GM18858 (cell line): Measurements from ENCODE around the gene IFI27.
"Not testable (repeated sequence)": the region's sequence is repeated elsewhere in the genome, so short reads cannot be mapped to it uniquely, and the experiment has no call there.

ENCODE experiments used
- ATAC-seq: cut with Tn5 transposase; IDR thresholded peaks from one replicate; pipeline ENCODE4 v1.9.1; 2021; ENCODE audit not compliant: unreplicated experiment

IFI27 gene

DNA sequence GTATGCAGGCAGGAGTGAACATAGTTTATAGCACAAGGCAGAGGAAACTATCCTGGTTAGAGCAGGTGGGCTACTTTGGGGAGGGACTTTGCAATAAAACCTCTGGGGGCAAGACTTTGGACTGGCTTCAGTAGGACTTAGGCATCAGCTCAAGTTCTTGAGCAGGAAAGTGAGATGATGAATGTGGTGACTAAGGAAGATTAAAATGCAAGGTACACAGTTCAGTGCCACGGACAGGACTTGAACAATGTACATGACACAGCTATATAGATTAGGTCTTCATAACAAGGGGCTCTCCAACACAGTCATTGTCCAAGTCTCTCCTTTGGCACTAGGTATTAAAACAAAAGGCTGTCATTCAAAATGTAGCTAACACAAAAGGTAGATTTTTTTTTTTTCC lies 42.1 kb downstream of the IFI27 start:
- ATAC-seq: no peak

- no peak for ATAC-seq
Observed at GRCh38 chr14:94153750-94154342, 43.3 kb downstream of the IFI27 start.

DNA sequence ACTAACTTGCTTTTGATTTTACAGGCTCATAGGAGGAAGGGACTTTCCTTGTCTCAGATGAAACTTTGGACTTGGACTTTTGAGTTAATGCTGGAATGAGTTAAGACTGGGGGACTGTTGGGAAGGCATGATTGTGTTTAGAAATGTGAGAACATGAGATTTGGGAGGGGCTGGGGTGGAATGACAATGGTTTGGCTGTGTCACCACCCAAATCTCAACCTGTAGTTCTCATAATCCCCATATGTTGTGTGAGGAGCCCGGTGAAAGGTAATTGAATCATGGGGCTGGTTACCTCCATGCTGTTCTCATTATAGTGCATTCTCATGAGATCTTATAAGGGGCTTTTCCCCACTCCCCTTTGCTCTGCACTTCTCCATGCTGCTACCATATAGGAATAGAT lies 45.6 kb downstream of the IFI27 start:
- ATAC-seq: not testable (repeated sequence)

DNA sequence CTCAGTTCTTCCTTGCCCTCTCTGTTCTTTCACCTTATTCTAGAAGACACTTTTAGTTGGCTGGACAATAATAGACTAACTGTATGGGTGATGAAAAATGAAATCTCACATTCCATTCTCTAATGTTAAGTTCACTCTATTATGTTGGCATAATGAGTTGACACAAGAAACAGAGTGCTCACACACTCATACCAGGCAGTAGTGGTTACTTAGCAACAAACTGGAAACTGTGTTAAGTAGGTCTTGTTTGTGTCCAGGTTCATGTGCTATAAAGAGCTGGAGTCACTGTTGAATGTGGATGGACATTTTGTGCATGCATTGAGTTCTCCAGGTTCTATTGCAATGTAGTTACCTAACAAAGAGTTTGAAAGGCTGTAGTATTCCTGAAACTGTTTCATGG lies 46.7 kb downstream of the IFI27 start:
- ATAC-seq: no peak

GRCh38 chr14:94158239-94158883 lies 47.8 kb downstream of the IFI27 start:
- ATAC-seq: no peak

DNA sequence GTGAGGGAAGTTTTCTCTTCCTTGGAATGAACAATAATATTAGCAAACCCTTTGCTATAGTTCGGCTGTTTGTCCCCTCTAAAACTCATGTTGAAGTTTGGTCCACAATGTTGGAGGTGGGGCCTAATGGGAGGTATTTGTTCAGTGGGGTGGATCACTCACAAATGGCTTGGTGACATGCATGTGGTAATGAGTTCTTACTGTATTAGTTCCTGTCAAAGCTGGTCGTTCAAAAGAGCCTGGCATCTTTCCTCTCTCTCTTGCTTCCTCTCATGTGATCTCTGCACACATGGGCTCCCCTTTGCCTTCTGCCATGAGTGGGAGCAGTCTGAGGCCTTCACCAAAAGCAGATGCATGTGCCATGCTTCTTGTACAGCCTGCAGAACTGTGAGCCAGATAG lies 50.5 kb downstream of the IFI27 start:
- ATAC-seq: no peak

GRCh38 chr14:94161981-94162380 lies 51.4 kb downstream of the IFI27 start:
- no peak for ATAC-seq

GRCh38 chr14:94162466-94162865 lies 51.9 kb downstream of the IFI27 start:
- no peak for ATAC-seq

DNA sequence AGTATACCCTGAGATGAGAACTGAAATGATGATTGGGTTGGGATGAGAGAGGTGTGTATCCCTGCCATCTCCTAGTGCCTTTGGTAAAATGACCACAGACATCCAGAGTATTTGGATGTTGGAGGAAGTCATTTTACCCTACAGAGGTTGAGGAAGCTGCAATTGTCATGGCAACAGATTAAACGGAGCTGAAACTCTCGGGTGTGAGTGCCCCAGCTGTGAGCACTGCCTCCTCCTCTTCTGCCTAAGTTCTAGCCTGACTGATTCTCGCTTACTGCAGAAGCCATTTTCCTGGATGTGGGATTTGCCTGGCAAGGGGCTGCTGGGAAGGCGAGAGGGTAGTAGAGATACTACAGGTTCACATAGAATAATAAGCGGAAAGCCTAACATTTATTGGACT lies 53.3 kb downstream of the IFI27 start:
- no peak for ATAC-seq

DNA sequence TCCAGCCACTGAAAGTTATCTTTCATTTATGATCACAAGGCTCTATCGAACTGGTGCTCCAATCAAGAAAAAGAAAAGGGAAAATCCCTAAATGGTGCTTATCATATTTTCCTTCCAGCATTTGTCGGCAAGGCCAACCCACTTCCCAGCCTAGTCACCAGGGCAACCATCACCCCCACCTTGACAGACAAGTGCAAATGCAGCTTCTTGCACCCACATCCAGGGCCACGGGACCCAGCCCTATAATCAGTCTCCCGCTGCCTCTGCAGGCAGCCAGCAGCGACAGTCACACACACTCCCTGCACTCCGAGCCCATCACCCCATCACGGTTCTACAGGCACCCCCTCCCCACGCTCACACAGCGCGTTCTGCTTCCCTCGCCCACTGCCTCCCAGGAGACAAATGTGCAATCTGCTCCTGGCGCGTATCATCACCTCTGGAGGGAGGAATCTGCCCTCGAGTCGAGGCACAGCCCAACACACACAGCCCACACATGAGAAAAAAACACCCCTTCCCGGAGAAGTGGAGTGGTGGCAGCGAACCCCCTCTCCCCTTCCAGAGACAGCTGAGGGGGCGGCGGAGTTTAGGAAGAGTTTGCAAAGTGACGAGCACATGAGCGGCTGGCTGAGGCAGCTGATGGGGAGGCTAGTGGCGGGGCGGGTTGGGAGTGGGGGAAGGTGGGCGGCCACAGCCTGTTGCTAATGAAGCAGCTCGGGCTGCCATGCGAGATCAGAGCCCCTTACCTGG lies 54.3 kb downstream of the IFI27 start:
- ATAC-seq: no peak

DNA sequence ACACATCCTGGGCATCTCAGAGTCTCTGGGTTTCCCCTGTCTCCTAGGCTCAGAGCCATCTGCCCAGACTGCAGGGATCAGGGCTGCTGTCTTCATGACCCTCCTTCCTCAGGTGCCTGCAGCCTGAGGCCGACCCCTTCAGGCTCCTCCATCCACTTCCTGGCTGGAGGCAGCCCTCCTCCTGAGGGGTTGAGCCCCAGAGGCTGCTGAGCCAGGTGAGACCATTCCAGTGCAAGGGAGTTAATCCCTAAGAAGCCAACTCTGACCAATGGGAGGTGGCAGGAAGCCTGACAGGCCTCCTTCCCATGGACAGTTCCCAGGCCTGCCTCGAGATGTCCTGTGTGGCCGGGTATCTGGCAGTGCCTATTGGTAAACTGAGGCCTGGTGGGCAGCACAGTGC lies 55.2 kb downstream of the IFI27 start:
- ATAC-seq: no peak
